ENCODE measurements around the gene RCOR1.
A peak's percentile ranks its signal among the peaks of the same experiment; 100 is the strongest.

The RCOR1 gene

DNA sequence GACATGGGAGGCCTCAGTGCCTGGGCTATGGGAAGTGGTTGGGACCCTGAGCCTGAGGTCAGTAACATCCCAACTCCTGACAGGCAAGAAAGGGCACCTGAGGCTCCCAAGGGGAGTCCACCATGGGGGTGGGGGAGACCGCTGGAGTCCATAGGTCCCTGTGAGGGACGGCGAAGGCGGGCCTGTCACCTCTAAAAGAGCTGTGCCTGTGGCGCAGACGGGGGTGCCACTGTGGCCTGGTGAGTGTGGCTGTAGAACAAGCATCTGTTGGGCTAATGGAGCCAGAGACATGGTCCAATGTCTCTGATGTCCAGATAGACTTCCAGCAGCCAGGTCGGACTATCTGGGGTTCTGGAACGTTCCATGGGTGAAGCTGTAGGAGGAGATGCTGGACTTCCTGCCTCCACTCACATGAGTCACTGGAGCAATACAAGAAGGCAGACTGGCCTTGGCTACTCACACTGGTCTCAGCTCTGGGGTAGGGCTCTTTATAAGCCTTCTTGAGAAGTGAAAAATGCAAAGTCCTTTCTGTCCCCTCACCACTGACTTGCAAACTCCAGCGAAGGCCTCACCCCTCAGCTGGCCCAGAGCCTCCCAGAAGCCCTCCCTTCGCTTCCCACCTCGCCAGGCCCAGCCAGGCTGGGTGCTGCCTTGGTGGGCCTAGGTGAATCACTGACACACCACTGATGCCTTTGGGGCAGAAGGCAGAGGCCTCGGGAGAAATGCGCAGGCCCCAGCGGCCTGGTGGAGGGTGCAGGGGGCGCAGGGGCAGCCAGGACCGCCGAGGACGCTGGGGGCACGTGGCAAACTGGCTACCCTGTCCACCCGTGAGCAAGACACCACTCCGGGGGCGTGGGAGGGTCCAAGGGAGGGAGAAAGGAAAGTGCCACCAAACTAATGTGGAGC, 183.7 kb downstream of the RCOR1 start:
- DNase-seq (ENCODE audit: low read depth in 1 of 2, low spot score in 1 of 2) = no peak
- no peak overlapping the region for H3K4me3 ChIP-seq (replicated peaks; ENCODE audit: insufficient read depth, low read length)

DNA sequence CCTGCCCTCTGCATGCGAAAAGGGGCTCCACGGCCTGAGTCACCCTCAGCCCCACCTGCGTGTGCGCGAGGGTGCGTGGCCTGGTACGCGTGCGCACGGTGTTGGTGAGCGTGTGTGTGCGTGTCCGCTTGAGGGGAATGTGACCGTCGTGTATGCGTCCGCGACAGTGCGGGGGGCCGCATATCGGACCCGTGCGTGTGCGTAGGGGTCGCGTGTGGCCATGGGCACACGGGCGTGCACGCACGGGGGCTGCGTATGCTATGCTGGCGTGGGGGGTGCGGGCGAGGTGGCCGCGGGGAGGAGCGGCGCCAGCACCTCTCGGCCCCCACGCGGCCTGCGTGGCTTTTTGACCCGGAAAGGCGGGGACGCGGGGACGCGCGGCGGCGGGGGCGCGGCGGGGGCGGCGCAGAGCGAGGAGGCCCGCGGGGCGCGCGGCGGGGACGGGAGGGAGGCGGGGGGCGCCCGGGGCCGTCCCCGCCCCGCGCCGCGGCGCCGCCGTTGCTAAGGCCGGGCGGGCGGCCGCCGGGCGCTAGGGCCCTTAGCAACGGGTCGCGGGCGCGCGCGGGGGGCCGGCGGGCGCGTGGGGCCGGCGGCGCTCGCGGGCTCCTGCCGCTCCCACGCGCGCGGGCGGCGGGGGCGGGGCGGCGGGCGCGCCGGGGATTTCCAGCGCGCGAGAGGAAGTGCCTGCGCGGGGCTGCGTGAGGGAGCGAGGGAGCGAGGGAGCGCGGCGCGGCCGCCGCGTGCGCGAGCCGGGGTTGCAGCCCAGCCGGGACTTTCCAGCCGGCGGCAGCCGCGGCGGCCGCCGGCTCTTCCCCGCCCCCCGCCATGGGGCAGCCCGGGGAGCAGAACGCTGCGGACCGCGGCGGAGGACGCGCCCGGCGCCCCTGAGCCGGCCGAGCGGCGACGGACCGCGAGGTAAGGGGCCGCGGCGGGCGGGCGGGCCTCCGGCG, 184.6 kb downstream of the RCOR1 start, which contains the start of gene TRAF3:
Gene TRAF3, plus strand, starts transcription at position 689 of the 950 bp plus-strand sequence. CDS start 92,753 bp downstream, outside the sequence.
- peak; percentile 57 to 60 for DNase-seq (ENCODE audit: low read depth in 1 of 2, low spot score in 1 of 2)
- peak within 1 kb of the TSS; percentile 69 for H3K27ac ChIP-seq (replicated peaks)
- peak; percentile 53 for TF ChIP-seq SPI1 (IDR thresholded peaks at IDR 0.05; ENCODE audit: borderline replicate concordance, low read depth)
- TF ChIP-seq GABPA (IDR thresholded peaks at IDR 0.05; ENCODE audit: low read depth) = no peak
- TF ChIP-seq, protein P1, sequence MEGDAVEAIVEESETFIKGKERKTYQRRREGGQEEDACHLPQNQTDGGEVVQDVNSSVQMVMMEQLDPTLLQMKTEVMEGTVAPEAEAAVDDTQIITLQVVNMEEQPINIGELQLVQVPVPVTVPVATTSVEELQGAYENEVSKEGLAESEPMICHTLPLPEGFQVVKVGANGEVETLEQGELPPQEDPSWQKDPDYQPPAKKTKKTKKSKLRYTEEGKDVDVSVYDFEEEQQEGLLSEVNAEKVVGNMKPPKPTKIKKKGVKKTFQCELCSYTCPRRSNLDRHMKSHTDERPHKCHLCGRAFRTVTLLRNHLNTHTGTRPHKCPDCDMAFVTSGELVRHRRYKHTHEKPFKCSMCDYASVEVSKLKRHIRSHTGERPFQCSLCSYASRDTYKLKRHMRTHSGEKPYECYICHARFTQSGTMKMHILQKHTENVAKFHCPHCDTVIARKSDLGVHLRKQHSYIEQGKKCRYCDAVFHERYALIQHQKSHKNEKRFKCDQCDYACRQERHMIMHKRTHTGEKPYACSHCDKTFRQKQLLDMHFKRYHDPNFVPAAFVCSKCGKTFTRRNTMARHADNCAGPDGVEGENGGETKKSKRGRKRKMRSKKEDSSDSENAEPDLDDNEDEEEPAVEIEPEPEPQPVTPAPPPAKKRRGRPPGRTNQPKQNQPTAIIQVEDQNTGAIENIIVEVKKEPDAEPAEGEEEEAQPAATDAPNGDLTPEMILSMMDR (IDR thresholded peaks at IDR 0.05; ENCODE audit: insufficient read depth, low read length) = no peak
- TF ChIP-seq POLR2AphosphoS5 (IDR thresholded peaks at IDR 0.05; ENCODE audit: low read depth) = no peak
- TF ChIP-seq REST (IDR thresholded peaks at IDR 0.05; ENCODE audit: insufficient replicate concordance, low read depth) = no peak
- H3K4me3 ChIP-seq (replicated peaks; ENCODE audit: insufficient read depth, low read length) = peak within 1 kb of the TSS; percentile 66
- no peaks in the 10 kb centered on the region for H3K27me3 ChIP-seq (ENCODE audit: insufficient read depth, poor library complexity, severe bottlenecking)

More for the DNA sequence above, 183.7 kb downstream of the RCOR1 start:
- Histone ChIP-seq H3K27me3 (ENCODE audit: insufficient read depth, poor library complexity, severe bottlenecking) (no peaks in the 10 kb centered on the region), H3K27ac (replicated peaks) (no peak overlapping the region; the same call in 1 of the 2 replicates)
- TF ChIP-seq SPI1 (IDR thresholded peaks at IDR 0.05; ENCODE audit: borderline replicate concordance, low read depth) (no peak), POLR2AphosphoS5 (IDR thresholded peaks at IDR 0.05; ENCODE audit: low read depth) (no peak), REST (IDR thresholded peaks at IDR 0.05; ENCODE audit: insufficient replicate concordance, low read depth) (no peak), GABPA (IDR thresholded peaks at IDR 0.05; ENCODE audit: low read depth) (no peak)
- TF ChIP-seq, protein P1 (IDR thresholded peaks at IDR 0.05; ENCODE audit: insufficient read depth, low read length) = no peak

DNA sequence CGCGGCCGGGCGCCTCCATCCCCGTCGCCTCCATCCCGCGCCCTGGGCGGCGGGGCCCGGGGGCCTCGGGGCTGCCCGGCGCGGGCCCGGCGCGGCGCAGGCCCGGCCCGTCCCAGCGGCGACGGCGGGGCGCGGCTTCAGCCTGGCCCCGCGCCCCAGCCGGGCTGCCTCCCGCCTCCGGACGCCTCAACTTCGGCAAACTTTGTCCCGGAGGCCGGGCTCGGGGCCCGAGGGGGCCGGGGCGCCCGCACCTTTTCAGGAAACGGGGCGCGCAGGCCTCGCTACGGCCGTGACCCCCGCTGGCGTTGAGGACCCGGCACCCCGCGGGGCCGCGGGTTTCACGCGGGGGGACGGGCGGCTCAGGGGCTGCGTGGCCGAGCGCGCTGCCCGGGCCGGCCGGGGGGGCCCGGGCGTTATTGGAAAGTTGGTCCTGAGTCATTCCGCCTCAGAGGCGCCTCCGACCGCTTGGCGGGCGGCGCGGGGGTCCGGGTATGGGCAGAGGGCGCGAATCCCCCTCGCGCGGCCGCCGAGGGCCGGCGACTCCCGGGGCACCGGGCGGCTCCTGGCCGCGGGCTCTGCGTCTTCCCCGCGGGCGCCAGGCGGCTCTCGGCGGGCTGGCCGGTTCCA, 185.4 kb downstream of the RCOR1 start:
- Histone ChIP-seq H3K27me3 (ENCODE audit: insufficient read depth, poor library complexity, severe bottlenecking) (no peaks in the 10 kb centered on the region), H3K4me3 (replicated peaks; ENCODE audit: insufficient read depth, low read length) (peak overlapping the region; percentile 66), H3K27ac (replicated peaks) (peak overlapping the region; percentile 69)
- DNase-seq (ENCODE audit: low read depth in 1 of 2, low spot score in 1 of 2) = no peak
- no peak for TF ChIP-seq REST (IDR thresholded peaks at IDR 0.05; ENCODE audit: insufficient replicate concordance, low read depth)
- no peak for TF ChIP-seq SPI1 (IDR thresholded peaks at IDR 0.05; ENCODE audit: borderline replicate concordance, low read depth)
- TF ChIP-seq, protein P1 (IDR thresholded peaks at IDR 0.05; ENCODE audit: insufficient read depth, low read length) = no peak
- TF ChIP-seq GABPA (IDR thresholded peaks at IDR 0.05; ENCODE audit: low read depth) = no peak
- no peak for TF ChIP-seq POLR2AphosphoS5 (IDR thresholded peaks at IDR 0.05; ENCODE audit: low read depth)

All from HL-60 (cell line).